Thoracic aorta (tissue), 2 donors: ENCODE results near the gene KNDC1. TPM values are rescaled to one million over a fixed set of nuclear protein-coding genes. Genes with fewer than 3 reads are reported as not detected.

ENCODE experiments used
- ATAC-seq: fragments of 150-250 bp; one replicate; pipeline ENCODE4 v1.8.0; 2017; ENCODE audit warnings: low read depth; ENCODE audit not compliant: insufficient number of reproducible peaks, low FRiP score
- DNase-seq: peaks from one replicate; pipeline ENCODE4 v3.0.0-alpha.2; 2020; ENCODE audit warnings: low spot score
- H3K27ac ChIP-seq, 2 donors: fragments of 200-600 bp; sonication (generic); 1 replicate in 1 of 2; 2 replicates in 1 of 2; pipeline ENCODE4 v1.5.1; 2016; ENCODE audit warnings: mild to moderate bottlenecking in 2 of 2, moderate library complexity in 2 of 2
- H3K27me3 ChIP-seq: fragments of 200-600 bp; sonication (generic); replicated peaks from 2 replicates; pipeline ENCODE4 v1.6.0; 2016; ENCODE audit warnings: mild to moderate bottlenecking; ENCODE audit not compliant: insufficient read depth
- H3K36me3 ChIP-seq: fragments of 200-600 bp; sonication (generic); one replicate; pipeline ENCODE4 v1.5.1; 2016
- H3K4me1 ChIP-seq, 2 donors: fragments of 200-600 bp; sonication (generic); 1 replicate in 1 of 2; 2 replicates in 1 of 2; pipeline versions ENCODE4 v1.5.1 to v1.6.0; 2016; ENCODE audit warnings: low read depth in 2 of 2, mild to moderate bottlenecking in 1 of 2; ENCODE audit not compliant: control insufficient read depth in 1 of 2
- H3K4me3 ChIP-seq: fragments of 200-600 bp; sonication (generic); 2 replicates; pipeline ENCODE4 v1.5.1; 2016; ENCODE audit warnings: mild to moderate bottlenecking
- H3K9me3 ChIP-seq: fragments of 200-600 bp; sonication (generic); 2 replicates; pipeline ENCODE4 v1.5.1; 2016
- CTCF ChIP-seq: fragments of 200-600 bp; sonication (generic); IDR thresholded peaks from one replicate; pipeline ENCODE4 v1.5.1; 2019; ENCODE audit warnings: antibody characterized with exemption
- total RNA-seq, 2 donors: library from RNA; depleted of rRNA; stranded (reverse); fragments of >200 nt; gene quantifications; one replicate each; pipeline versions ENCODE4 v1.1.0 to v1.2.3, GENCODE V29; 2016

The KNDC1 gene
- total RNA-seq, 2 donors from 2014 or later, result 0.14 to 0.95 TPM

- no peak overlapping the region for H3K4me3 ChIP-seq
- DNase-seq (no peak), ATAC-seq (no peak)
- peaks cover 10 to 12% of the 10 kb centered on the region in 2 donors for H3K4me1 ChIP-seq
- no peaks in the 10 kb centered on the region for H3K36me3 ChIP-seq
- peaks cover 5% of the 10 kb centered on the region for H3K27me3 ChIP-seq
- no peaks in the 10 kb centered on the region for H3K9me3 ChIP-seq
- no peak overlapping the region for H3K27ac ChIP-seq
- TF ChIP-seq CTCF, result no peak
Measured at GRCh38 chr10:133162178-133162909, 2.3 kb downstream of the KNDC1 start.

- ATAC-seq (no peak), DNase-seq (no peak)
- Histone ChIP-seq H3K27me3 (peaks cover 5% of the 10 kb centered on the region), H3K36me3 (no peaks in the 10 kb centered on the region), H3K4me3 (no peak overlapping the region), H3K4me1 (peaks cover 10 to 12% of the 10 kb centered on the region in 2 donors), H3K27ac (no peak overlapping the region), H3K9me3 (no peaks in the 10 kb centered on the region)
- TF ChIP-seq CTCF, result no peak
Measured at GRCh38 chr10:133162910-133163856, 3.2 kb downstream of the KNDC1 start.

GRCh38 chr10:133163889-133164815 is 4.1 kb downstream of the KNDC1 start:
- H3K4me1 ChIP-seq, result peaks cover 10 to 12% of the 10 kb centered on the region in 2 donors
- H3K4me3 ChIP-seq, result no peak overlapping the region
- TF ChIP-seq CTCF, result no peak
- DNase-seq, result no peak
- no peaks in the 10 kb centered on the region for H3K36me3 ChIP-seq
- peaks cover 5% of the 10 kb centered on the region for H3K27me3 ChIP-seq
- no peak overlapping the region for H3K27ac ChIP-seq
- no peak for ATAC-seq
- no peaks in the 10 kb centered on the region for H3K9me3 ChIP-seq

GRCh38 chr10:133164816-133165555 is 5.0 kb downstream of the KNDC1 start:
- DNase-seq, result no peak
- no peak for ATAC-seq
- Histone ChIP-seq H3K27me3 (peaks cover 5% of the 10 kb centered on the region), H3K4me1 (peaks cover 10 to 12% of the 10 kb centered on the region in 2 donors), H3K4me3 (no peak overlapping the region), H3K36me3 (no peaks in the 10 kb centered on the region), H3K9me3 (no peaks in the 10 kb centered on the region), H3K27ac (no peak overlapping the region)
- no peak for TF ChIP-seq CTCF
